GM18498 (cell line): ENCODE measurements around the gene STXBP2.
"Not testable (repeated sequence)": the region's sequence is repeated elsewhere in the genome, so short reads cannot be mapped to it uniquely, and the experiment has no call there.

Source experiments
- ATAC-seq: cut with Tn5 transposase; IDR thresholded peaks from one replicate; pipeline ENCODE4 v1.9.1; 2021; ENCODE audit warnings: mild to moderate bottlenecking, moderate library complexity; ENCODE audit not compliant: unreplicated experiment

The STXBP2 gene

GRCh38 chr19:7631577-7631976, 5.3 kb upstream of the STXBP2 start:
- ATAC-seq, result no peak

- ATAC-seq, result no peak
Measured at GRCh38 chr19:7632340-7633203, 4.3 kb upstream of the STXBP2 start.

GRCh38 chr19:7633698-7634097, 3.2 kb upstream of the STXBP2 start, which contains the start of gene PCP2:
Gene PCP2 (minus strand): TSS chr19:7633719. CDS start chr19:7633457, 262 bp downstream.
- ATAC-seq, result no peak

GRCh38 chr19:7635670-7636069, 1.2 kb upstream of the STXBP2 start:
- ATAC-seq, result no peak

GRCh38 chr19:7636317-7636690, 606 bp upstream of the STXBP2 start:
- ATAC-seq, result no peak

- ATAC-seq, result peak; percentile 16
Measured at GRCh38 chr19:7637374-7638256, 705 bp downstream of the STXBP2 start.

- ATAC-seq, result no peak
Measured at GRCh38 chr19:7638802-7639465, 2.0 kb downstream of the STXBP2 start.

GRCh38 chr19:7639863-7640348, 3.0 kb downstream of the STXBP2 start:
- no peak for ATAC-seq

- no peak for ATAC-seq
Measured at GRCh38 chr19:7640803-7641202, 3.9 kb downstream of the STXBP2 start.

- no peak for ATAC-seq
Measured at GRCh38 chr19:7641290-7642276, 4.7 kb downstream of the STXBP2 start.

- ATAC-seq, result no peak
Measured at GRCh38 chr19:7642295-7643030, 5.6 kb downstream of the STXBP2 start.

GRCh38 chr19:7643031-7643415, 6.1 kb downstream of the STXBP2 start:
- no peak for ATAC-seq

- ATAC-seq, result not testable (repeated sequence)
Measured at GRCh38 chr19:7643629-7644549, 7.0 kb downstream of the STXBP2 start.

GRCh38 chr19:7644550-7644877, 7.6 kb downstream of the STXBP2 start:
- ATAC-seq, result no peak

GRCh38 chr19:7645163-7645562, 8.3 kb downstream of the STXBP2 start:
- ATAC-seq, result no peak

- ATAC-seq, result no peak
Measured at GRCh38 chr19:7645656-7646425, 8.9 kb downstream of the STXBP2 start.

- no peak for ATAC-seq
Measured at GRCh38 chr19:7646426-7646700, 9.5 kb downstream of the STXBP2 start.

GRCh38 chr19:7647156-7647555, 10.2 kb downstream of the STXBP2 start:
- no peak for ATAC-seq
